ENCODE results near the gene PPP1R3C. TPM values are rescaled to one million over a fixed set of nuclear protein-coding genes. Genes with fewer than 3 reads are reported as not detected.

The PPP1R3C gene
- total RNA-seq, 1 experiment from 2014 or later, result 13.4 TPM

DNA sequence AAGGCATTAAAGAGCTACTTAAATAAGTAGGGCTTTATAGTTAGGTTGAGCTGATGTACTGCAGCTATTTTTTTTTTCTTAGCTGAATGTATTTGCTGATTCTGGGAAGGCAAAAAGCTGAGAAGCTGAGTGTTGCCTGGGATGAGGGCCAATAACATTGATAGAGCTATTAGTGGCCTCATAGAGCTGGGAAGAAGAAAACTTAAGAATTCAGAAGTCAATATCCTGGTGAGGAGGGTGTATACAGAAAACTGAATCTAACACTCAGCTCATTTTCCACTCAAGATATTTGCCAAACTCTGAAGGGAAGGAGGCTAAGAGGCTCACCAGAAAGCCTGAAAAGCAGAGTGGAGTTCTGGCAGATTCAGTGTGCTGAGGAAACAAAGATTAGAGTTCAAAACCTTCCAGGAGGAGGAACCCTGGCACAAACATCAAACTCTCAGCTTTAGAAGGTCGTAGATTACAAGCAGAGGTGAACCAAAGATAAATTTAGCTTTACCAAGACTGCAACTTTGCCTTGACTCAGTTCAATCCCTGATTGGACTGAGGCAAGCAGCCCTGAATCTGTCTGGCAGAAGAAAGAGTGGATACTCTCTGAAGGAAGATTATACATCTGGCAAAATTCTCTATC, 11.3 kb downstream of the PPP1R3C start:
- Histone ChIP-seq H3K9me3 (replicated peaks) (no peaks in the 10 kb centered on the region), H3K4me1 (replicated peaks) (peaks cover 7% of the 10 kb centered on the region), H3K36me3 (0 out of 2 replicates have a peak, but pooled peaks cover 4% of the 10 kb centered on the region), H3K4me3 (no peak overlapping the region), H3K27ac (no peak overlapping the region), H3K27me3 (replicated peaks) (no peaks in the 10 kb centered on the region)
- DNase-seq (ENCODE audit: low read depth in 1 of 2, low spot score in 2 of 2), result no peak

DNA sequence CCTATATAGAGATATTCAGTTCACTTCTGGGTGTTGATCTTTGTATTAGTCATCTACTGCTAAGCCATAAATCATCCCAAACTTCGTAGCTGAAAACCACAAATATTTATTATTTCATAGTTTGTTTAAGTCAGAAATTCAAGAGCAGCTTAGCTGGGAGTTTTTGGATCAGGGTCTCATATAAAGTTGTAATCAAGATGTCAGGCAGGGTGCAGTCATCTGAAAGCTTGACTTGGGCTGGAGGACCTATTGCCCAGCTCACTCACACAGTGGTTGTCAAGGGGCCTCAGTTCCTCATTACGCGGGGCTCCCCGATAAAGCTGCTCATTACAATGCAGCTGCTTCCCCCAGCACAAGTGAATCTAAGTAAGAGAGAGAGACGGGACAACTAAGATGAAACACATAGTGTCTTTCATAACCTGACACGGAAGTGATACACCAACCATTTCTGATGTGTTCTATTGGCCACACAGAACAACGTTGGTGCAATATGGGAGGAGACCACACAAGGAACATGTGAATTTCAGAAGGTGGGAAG, 15.7 kb downstream of the PPP1R3C start:
- no peaks in the 10 kb centered on the region for H3K9me3 ChIP-seq (replicated peaks)
- H3K4me3 ChIP-seq, result no peak overlapping the region
- H3K27me3 ChIP-seq (replicated peaks), result no peaks in the 10 kb centered on the region
- H3K4me1 ChIP-seq (replicated peaks), result peaks cover 29% of the 10 kb centered on the region
- DNase-seq (ENCODE audit: low read depth in 1 of 2, low spot score in 2 of 2), result no peak
- H3K36me3 ChIP-seq, result no peaks in the 10 kb centered on the region
- peak overlapping the region; percentile 37; the same call in 1 of the 2 replicates for H3K27ac ChIP-seq

GRCh38 chr10:91616137-91616536, 16.7 kb downstream of the PPP1R3C start:
- Histone ChIP-seq H3K27me3 (replicated peaks) (no peaks in the 10 kb centered on the region), H3K9me3 (replicated peaks) (no peaks in the 10 kb centered on the region), H3K27ac (no peak overlapping the region), H3K36me3 (no peaks in the 10 kb centered on the region), H3K4me3 (no peak overlapping the region), H3K4me1 (replicated peaks) (peaks cover 34% of the 10 kb centered on the region)
- DNase-seq (ENCODE audit: low read depth in 1 of 2, low spot score in 2 of 2), result no peak

- peaks cover 53% of the 10 kb centered on the region for H3K4me1 ChIP-seq (replicated peaks)
- no peaks in the 10 kb centered on the region for H3K9me3 ChIP-seq (replicated peaks)
- no peaks in the 10 kb centered on the region for H3K36me3 ChIP-seq
- H3K27ac ChIP-seq, result peak overlapping the region; percentile 94
- H3K27me3 ChIP-seq (replicated peaks), result no peaks in the 10 kb centered on the region
- DNase-seq (ENCODE audit: low read depth in 1 of 2, low spot score in 2 of 2), result peak in 1 of 2 experiments; percentile 71
- no peak overlapping the region for H3K4me3 ChIP-seq
These were observed 18.6 kb downstream of the PPP1R3C start for GRCh38 chr10:91614225-91614624.

DNA sequence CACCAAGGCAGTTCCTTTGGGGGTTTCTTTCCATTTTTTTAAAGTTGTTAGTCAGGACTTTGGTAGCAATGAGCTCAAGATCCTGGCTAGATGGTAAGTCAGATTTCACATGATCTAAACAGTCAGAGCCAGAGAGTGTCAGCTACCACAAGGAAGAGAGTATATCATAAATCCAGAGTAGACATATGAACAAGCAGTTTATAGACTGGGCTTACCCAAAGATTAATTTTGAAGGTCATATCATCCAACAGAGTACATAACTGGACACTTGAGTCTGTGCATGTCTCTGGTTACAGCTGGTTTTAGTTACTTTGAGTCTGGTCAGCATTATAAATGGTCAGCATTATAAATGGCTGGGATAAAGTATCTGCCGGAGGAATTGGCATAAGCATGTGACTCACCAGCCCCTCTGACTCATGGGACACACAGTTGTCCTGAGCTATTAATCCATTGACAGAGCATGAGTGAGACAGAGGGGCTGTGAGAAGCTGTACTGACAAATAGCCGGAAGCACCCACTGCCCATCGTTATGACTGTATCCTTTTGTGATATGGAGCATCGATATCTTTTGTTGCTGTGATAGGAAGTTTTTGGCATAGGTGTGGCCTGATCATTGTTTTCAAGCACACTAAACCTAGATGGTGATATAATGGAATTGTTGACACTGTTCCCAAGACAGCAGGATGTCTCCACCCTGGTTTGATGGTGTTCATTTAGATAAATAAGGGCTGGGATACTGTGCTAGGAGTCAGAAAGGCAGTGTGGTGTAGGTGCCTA, 19.3 kb downstream of the PPP1R3C start:
- H3K27me3 ChIP-seq (replicated peaks), result no peaks in the 10 kb centered on the region
- peaks cover 60% of the 10 kb centered on the region for H3K4me1 ChIP-seq (replicated peaks)
- DNase-seq (ENCODE audit: low read depth in 1 of 2, low spot score in 2 of 2), result peak; percentile 93 to 94
- H3K4me3 ChIP-seq, result no peak overlapping the region
- no peaks in the 10 kb centered on the region for H3K9me3 ChIP-seq (replicated peaks)
- H3K27ac ChIP-seq, result peak overlapping the region; percentile 94
- no peaks in the 10 kb centered on the region for H3K36me3 ChIP-seq

- no peak overlapping the region for H3K4me3 ChIP-seq
- peak overlapping the region; percentile 74 for H3K27ac ChIP-seq
- H3K9me3 ChIP-seq (replicated peaks), result peaks cover 4% of the 10 kb centered on the region; the same call in 1 of the 2 replicates
- no peaks in the 10 kb centered on the region for H3K27me3 ChIP-seq (replicated peaks)
- no peak for DNase-seq (ENCODE audit: low read depth in 1 of 2, low spot score in 2 of 2)
- H3K36me3 ChIP-seq, result no peaks in the 10 kb centered on the region
- H3K4me1 ChIP-seq (replicated peaks), result peaks cover 65% of the 10 kb centered on the region
These were observed 22.0 kb downstream of the PPP1R3C start for GRCh38 chr10:91610919-91611318.

DNA sequence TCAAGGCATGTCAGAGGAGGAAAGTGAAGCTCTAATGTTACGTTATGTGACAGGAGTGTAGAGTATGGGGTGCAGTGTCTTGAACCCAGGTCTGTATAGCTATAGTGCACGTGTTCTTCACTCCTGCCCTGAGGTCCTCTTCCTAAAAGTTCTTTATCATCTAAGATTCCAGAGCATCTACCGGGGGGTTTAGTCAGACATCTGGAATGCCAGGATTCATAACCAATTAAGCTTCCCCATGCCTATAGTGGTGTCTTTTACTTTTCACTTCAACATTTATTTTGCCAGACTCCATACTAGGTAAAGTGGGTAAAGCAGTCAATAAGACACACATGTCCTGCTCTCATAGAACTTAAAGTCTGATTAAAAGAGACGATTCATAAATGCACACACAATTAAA, 22.4 kb downstream of the PPP1R3C start:
- Histone ChIP-seq H3K9me3 (replicated peaks) (peaks cover 6% of the 10 kb centered on the region; the same call in 1 of the 2 replicates), H3K36me3 (no peaks in the 10 kb centered on the region), H3K27me3 (replicated peaks) (no peaks in the 10 kb centered on the region), H3K4me3 (no peak overlapping the region), H3K27ac (peak overlapping the region; percentile 74), H3K4me1 (replicated peaks) (peaks cover 70% of the 10 kb centered on the region)
- peak in 1 of 2 experiments; percentile 51 for DNase-seq (ENCODE audit: low read depth in 1 of 2, low spot score in 2 of 2)

DNA sequence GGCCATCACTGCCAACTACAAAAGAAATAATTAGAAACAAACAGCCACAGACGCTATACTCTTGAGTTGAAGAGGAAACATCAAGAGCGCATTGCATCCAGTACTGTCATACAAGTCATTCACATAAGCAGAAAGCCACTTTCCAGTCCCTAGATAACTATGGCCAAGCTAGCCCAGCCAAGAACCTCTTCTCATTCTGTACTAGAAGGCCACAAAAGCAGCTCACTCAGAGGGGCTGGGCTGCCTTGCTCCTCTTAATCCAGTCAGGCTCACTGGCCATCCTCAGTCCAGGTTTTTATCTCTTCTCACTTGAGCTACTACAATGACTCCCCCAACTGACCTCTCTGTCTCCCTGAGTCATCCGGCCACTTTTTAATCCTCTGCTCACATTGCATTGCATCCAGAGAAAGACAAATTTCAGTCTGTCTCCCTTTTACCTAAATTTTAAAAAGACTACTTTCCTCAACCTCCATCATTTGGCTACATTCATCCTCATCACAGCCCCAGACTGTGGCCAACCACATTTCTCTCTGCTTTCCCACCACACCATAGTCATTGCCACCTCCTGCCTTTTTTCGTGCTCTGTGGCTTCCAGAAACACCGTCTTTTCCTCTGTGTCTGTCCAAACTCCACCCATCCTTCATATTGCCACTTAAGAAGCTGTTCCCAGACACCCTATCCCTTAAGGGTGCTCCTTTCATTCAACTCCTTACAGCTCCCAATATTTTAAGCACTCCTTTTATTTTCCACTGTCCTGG, 25.0 kb downstream of the PPP1R3C start:
- DNase-seq (ENCODE audit: low read depth in 1 of 2, low spot score in 2 of 2), result peak in 1 of 2 experiments; percentile 12
- Histone ChIP-seq H3K4me3 (no peak overlapping the region), H3K27ac (peak overlapping the region; percentile 74), H3K4me1 (replicated peaks) (peaks cover 75% of the 10 kb centered on the region), H3K9me3 (replicated peaks) (peaks cover 6% of the 10 kb centered on the region; the same call in 1 of the 2 replicates), H3K36me3 (no peaks in the 10 kb centered on the region), H3K27me3 (replicated peaks) (no peaks in the 10 kb centered on the region)

DNA sequence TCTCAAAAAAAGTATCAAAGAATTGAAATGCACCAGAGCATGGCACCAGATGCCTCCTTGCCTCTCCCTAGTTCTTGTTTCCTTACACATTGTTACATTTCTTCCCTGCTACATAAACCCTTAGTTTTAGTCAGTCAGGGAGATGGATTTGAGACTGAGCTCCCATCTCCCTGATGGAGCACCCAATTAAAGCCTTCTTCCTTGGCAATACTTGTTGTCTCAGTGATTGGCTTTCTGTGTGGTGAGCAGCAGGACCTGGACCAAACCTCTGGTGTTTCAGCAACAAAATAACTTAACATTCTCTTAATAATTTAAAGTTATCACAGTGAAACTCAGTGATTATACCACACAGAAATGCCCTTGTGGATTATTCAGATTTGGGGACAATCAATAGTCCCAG, 26.9 kb downstream of the PPP1R3C start:
- Histone ChIP-seq H3K36me3 (no peaks in the 10 kb centered on the region), H3K27ac (peak overlapping the region; percentile 47; the same call in 1 of the 2 replicates), H3K4me3 (no peak overlapping the region), H3K27me3 (replicated peaks) (no peaks in the 10 kb centered on the region), H3K9me3 (replicated peaks) (peaks cover 6% of the 10 kb centered on the region; the same call in 1 of the 2 replicates), H3K4me1 (replicated peaks) (peaks cover 74% of the 10 kb centered on the region)
- no peak for DNase-seq (ENCODE audit: low read depth in 1 of 2, low spot score in 2 of 2)

DNA sequence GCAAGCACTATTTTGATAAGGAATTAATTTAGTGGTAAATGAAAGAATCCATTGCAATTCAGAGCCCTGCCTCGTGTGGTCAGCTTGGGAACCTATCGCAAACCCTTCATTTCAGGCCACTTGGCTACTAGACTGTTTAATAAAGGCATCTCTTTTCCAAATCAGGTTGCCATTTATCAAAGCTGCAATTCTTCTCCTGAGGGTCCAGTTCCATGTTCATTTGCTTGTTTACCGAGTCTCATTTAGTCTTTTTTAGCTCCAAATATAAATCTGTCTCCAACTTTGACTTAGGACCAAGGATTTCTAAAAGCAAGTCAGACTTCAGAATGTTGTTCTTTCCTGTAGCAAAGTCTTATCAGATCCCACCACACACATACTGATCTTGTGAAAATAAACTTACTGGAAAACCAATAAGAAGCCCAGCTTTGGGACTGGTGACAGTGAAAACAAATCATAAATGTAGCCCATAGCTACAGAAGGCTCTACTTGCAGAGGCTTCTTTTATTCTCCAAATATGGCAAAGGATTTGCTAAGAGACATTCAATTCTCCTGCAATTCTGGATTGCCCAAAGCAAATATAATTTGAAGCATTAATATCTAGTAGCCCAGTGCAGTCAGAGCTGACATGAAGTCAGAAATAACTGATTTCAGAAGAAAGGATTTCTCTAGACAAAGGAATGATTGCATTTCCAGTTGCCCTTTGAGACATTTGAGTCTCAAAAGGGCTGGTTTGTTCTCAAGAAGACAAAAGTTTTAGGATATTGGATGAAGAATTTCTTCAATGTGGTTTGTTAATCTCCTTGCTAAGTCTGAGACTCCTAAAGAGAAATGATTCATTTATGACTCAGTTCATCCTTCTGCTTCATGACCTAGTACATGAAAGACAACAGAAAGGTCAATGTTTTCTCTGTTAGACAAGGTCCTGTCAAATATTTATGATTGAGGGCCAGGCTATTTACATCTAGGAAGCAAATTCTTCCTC, 28.0 kb downstream of the PPP1R3C start:
- no peak overlapping the region for H3K4me3 ChIP-seq

DNA sequence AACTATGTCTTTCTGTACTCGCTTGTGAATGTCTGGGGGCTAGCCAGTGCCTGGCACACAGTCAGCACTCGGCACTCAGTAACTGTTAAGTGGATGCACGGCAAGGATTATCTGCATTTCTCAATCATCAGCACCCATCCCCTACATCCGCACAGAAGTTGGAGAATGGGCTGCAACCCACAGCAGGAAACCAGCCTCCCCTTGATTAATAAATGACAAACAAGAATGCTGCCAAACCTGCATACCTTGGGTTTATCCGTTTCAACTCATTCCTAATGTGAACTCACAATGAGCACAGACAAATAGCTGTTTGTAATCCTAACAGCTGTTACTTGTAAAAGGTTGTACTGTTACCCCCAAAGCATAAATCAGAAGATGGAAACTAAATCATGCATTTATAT, 28.9 kb downstream of the PPP1R3C start:
- Histone ChIP-seq H3K36me3 (no peaks in the 10 kb centered on the region), H3K27ac (peak overlapping the region; percentile 47), H3K27me3 (replicated peaks) (no peaks in the 10 kb centered on the region), H3K9me3 (replicated peaks) (peaks cover 6% of the 10 kb centered on the region; the same call in 1 of the 2 replicates), H3K4me3 (no peak overlapping the region), H3K4me1 (replicated peaks) (peaks cover 59% of the 10 kb centered on the region)
- DNase-seq (ENCODE audit: low read depth in 1 of 2, low spot score in 2 of 2), result no peak

More for the DNA sequence above, 28.0 kb downstream of the PPP1R3C start:
- H3K36me3 ChIP-seq, result no peaks in the 10 kb centered on the region
- peak in 1 of 2 experiments; percentile 71 for DNase-seq (ENCODE audit: low read depth in 1 of 2, low spot score in 2 of 2)
- peak overlapping the region; percentile 47 for H3K27ac ChIP-seq
- peaks cover 6% of the 10 kb centered on the region; the same call in 1 of the 2 replicates for H3K9me3 ChIP-seq (replicated peaks)
- no peaks in the 10 kb centered on the region for H3K27me3 ChIP-seq (replicated peaks)
- peaks cover 63% of the 10 kb centered on the region for H3K4me1 ChIP-seq (replicated peaks)

DNA sequence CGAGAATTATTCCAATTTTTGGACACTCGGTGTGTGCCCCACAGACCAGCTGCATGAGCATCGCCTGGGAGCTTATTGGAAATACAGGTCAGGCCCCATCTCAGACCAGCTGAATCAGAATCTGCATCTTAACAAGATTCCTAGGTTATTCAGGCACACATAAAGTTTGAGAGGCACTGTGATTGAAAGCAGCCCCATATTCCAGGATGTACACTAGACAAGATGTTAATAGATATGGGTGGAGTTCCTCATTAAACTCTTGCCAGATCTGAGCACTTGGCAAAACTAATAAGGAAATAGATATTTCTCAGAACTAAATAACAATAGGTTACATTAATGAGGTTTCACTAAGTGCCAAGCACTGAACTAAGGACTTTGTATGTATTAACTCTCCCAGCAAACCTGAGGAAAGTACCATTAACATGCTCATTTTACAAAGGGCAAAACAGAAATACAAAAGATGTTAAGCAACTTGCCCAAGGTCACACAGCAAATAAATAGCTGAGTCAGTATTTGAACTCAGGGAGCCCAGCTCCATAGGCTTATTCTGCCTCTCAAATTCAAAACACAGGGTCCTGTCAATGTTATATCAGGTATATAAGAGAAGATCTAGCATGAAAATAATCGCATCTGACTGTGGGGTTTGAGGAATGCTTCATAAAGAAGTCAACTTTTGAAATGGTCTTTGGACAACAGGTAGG, 29.9 kb downstream of the PPP1R3C start:
- Histone ChIP-seq H3K36me3 (no peaks in the 10 kb centered on the region), H3K9me3 (replicated peaks) (peaks cover 6% of the 10 kb centered on the region; the same call in 1 of the 2 replicates), H3K4me3 (no peak overlapping the region), H3K27ac (no peak overlapping the region), H3K27me3 (replicated peaks) (no peaks in the 10 kb centered on the region), H3K4me1 (replicated peaks) (peaks cover 59% of the 10 kb centered on the region)
- no peak for DNase-seq (ENCODE audit: low read depth in 1 of 2, low spot score in 2 of 2)
